ENCODE data around the gene KLHL40.

Gene KLHL40

DNA sequence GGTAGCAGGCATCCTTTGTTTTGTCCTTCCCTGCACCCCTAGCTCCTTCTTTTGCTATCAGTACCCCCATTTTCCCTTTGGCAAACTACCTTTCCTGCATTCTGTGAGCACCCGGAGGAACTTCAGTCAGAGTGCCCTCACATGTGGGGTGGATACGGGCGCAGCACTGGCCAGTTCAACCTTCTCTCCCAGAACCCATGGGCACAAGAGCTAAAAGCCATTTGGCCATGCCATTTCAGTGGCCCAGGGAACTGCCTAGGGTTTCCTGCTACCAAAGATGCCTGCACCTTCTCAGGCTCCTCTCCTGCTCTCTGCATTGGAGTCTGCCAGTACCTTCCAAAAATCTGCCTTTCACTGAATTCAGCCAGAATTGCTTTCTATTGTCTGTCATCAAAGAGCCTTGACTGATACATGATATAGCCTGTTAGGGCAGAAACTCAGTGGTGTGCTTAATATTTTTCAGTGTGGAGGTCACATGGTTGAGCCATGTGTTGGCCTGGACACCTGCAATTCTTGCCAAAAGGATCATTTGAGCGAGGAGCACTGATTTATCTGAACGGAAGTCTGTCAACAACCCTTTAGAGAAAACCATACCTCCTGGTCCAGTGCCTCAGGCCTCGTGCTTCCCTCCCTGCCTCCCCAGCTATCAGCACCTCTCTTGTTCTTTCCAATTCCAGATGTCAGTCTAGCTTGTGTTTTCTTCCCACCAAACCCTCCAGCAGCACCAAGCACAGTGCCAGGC is 44.2 kb downstream of the KLHL40 start:
- DNase-seq (ENCODE audit: low spot score), result no peak
- TF ChIP-seq, protein P1, sequence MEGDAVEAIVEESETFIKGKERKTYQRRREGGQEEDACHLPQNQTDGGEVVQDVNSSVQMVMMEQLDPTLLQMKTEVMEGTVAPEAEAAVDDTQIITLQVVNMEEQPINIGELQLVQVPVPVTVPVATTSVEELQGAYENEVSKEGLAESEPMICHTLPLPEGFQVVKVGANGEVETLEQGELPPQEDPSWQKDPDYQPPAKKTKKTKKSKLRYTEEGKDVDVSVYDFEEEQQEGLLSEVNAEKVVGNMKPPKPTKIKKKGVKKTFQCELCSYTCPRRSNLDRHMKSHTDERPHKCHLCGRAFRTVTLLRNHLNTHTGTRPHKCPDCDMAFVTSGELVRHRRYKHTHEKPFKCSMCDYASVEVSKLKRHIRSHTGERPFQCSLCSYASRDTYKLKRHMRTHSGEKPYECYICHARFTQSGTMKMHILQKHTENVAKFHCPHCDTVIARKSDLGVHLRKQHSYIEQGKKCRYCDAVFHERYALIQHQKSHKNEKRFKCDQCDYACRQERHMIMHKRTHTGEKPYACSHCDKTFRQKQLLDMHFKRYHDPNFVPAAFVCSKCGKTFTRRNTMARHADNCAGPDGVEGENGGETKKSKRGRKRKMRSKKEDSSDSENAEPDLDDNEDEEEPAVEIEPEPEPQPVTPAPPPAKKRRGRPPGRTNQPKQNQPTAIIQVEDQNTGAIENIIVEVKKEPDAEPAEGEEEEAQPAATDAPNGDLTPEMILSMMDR (IDR thresholded peaks at IDR 0.05; ENCODE audit: borderline replicate concordance, control extremely low read depth, extremely low read depth, insufficient read depth, missing control alignments), result no peak
- in situ Hi-C loops (cut with MboI; ENCODE audit: low sequenced_read_pairs, unreplicated experiment), result no loop called here

DNA sequence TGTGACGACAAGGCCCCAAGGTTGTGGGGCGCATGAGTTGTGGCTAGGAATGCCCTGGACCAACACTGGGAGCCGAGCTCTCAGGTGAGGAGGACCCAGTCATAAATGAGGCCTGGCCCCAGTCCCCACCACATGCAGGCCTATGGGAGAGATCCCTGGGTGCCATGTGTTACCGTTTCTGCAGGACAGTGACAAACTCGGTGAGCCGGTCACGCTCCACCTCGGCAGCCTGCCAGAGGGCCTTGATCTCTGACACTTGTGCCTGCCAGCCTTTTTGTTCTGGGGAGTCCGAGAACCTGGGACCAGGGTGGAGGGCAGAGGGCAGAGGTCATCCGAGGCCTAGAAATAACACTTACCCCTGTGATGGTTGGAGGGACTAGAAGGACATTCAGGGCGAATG is 45.0 kb downstream of the KLHL40 start:
- in situ Hi-C loops (cut with MboI; ENCODE audit: low sequenced_read_pairs, unreplicated experiment), result no loop called here
- TF ChIP-seq, protein P1 (IDR thresholded peaks at IDR 0.05; ENCODE audit: borderline replicate concordance, control extremely low read depth, extremely low read depth, insufficient read depth, missing control alignments), result no peak
- no peak for DNase-seq (ENCODE audit: low spot score)

DNA sequence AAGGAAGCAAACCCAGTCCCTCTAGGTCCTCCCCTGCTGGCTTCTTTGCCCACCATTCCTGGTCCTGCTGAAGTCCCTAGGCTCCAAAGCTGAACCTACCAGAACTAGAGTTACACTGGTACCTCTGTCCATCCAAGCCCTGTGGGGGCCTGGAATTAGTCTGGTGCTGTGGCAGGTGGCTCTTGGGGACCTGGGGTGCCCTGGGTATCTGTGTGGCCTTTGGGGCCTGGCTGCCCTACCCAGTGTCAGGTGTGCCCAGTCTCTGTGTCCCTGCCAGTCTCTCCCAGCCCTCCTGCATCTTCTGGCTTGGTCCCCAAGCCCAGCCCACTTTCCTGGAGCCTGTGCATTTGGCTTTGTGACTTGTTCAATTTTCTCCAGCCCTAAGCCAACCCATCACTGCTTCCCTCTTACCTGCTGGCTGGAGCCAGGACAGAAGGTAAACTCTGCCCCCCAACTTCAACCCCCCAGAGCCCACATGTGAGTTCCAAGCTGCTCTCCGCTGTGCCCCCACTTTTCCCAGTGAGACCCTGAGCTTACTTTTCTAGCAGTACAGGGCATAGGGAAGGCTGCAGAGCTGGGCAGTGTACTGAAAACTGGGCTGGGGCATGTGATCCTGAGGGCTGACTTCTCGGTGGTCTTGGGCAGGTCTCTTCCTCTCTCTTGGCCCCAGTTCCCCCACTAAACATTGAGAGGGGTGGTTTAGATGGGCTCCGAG is 45.5 kb downstream of the KLHL40 start:
- TF ChIP-seq, protein P1 (IDR thresholded peaks at IDR 0.05; ENCODE audit: borderline replicate concordance, control extremely low read depth, extremely low read depth, insufficient read depth, missing control alignments), result no peak
- in situ Hi-C loops (cut with MboI; ENCODE audit: low sequenced_read_pairs, unreplicated experiment), result no loop called here
- DNase-seq (ENCODE audit: low spot score), result no peak

DNA sequence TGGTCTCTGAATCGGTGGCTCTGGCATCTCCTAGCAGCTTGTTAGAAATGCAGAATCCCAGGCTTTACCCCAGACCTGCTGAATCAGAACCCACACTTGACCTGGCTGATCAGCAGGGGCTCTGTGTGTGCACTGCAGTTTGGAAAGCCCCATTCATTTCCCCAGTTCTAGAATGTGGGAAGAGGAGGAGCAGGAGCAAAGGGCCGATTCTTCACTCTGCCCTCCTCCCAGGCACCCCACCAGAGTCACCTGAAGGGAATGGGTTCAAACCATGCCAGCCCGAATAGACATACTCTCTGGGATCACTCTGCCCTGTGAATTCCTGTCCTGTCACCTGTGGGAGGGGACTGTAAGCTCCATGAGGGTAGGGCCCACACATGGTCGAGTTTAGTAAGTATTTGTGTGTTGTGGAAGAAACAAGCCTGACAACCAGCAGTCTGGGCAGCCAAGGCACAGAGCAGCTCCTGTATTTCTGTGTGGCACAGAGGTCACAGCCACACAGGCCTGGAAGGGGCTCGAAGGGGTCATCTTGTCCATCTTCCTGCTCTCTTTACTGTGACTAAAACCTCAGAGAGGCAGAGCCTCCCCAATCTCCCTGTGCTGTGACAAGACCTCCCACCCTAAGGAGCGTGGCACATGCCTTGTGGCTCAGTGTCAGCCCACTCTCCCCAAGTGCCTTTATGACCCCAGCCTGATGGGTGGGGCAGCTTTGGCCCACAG is 46.3 kb downstream of the KLHL40 start:
- TF ChIP-seq, protein P1 (IDR thresholded peaks at IDR 0.05; ENCODE audit: borderline replicate concordance, control extremely low read depth, extremely low read depth, insufficient read depth, missing control alignments), result no peak
- no peak for DNase-seq (ENCODE audit: low spot score)
- in situ Hi-C loops (cut with MboI; ENCODE audit: low sequenced_read_pairs, unreplicated experiment), result no loop called here

DNA sequence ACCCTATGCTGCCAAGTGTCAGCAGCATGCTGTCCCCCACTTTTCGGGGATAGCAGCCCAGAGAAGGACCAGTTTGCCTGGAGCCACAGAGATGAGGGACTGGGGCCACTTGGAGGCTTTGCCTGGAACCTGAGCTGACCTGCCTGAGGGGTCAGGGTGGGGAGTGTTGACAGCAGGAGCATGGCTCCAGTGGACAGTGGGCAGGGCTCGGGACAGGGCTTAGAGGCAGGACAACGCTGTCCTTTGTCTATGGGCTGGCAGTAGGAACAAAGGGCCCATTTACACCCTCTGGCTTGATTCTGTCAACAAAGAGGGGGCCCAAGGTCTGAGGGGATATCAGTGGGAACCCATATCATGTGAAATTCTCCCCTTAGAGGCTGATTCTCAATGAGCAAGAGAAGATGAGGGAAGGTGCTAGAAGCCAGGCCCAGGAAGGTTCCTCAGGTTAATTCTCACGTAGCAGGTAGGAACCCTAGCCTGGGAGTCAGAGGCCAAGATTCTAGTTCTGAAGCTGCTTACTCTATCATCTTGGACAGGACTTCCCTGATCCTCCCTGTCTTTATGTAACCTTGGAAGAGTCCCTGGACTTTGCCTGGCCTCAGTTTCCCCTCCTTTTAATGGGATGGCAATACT is 47.0 kb downstream of the KLHL40 start:
- TF ChIP-seq, protein P1 (IDR thresholded peaks at IDR 0.05; ENCODE audit: borderline replicate concordance, control extremely low read depth, extremely low read depth, insufficient read depth, missing control alignments), result no peak
- DNase-seq (ENCODE audit: low spot score), result no peak
- in situ Hi-C loops (cut with MboI; ENCODE audit: low sequenced_read_pairs, unreplicated experiment), result no loop called here

DNA sequence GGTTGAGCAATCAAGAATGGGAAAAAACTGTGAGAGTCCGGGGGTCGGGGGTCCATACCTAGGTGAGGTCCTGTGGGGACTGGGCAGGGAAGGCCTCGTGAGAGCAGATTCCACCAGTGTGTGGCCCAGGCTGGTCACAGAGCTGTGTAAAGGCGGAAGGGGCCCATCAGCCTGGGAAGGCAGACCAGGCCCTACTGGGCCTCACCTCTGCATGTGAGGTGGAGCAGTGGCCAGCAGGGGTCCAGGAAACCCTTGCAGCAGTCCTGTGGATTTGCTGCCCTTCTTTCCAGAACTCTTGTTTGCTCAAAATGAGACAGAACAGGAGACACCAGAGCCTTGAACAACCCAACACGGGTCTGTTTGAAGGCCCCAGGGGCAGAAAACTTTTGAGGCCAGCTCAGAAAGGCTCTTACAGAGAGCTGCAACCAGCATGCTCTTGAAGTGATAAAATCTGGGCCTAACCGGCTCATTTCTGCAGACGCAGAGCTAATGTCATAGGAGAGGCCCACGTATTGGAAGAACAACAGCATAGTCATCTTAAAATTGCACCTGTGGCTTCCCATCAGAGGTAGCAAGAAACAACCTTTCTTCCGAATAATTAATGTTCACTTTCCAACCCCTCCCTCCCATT is 47.6 kb downstream of the KLHL40 start:
- TF ChIP-seq, protein P1 (IDR thresholded peaks at IDR 0.05; ENCODE audit: borderline replicate concordance, control extremely low read depth, extremely low read depth, insufficient read depth, missing control alignments), result no peak
- DNase-seq (ENCODE audit: low spot score), result no peak
- in situ Hi-C loops (cut with MboI; ENCODE audit: low sequenced_read_pairs, unreplicated experiment), result no loop called here

Measured in GM13976 (cell line).